HG03025 (cell line): ENCODE measurements around the gene TMEM25.
"Not testable (repeated sequence)": the region's sequence is repeated elsewhere in the genome, so short reads cannot be mapped to it uniquely, and the experiment has no call there.

ENCODE experiments used
- ATAC-seq: cut with Tn5 transposase; IDR thresholded peaks from one replicate; pipeline ENCODE4 v1.9.1; 2021; ENCODE audit warnings: mild to moderate bottlenecking, moderate library complexity; ENCODE audit not compliant: unreplicated experiment, low FRiP score

TMEM25 gene

GRCh38 chr11:118530683-118531596, at the start of gene TMEM25:
TSS of gene TMEM25 (plus strand) at chr11:118531192. CDS start at chr11:118531802, 610 bp downstream.
- ATAC-seq = no peak

GRCh38 chr11:118481238-118481637, 49.8 kb upstream of the TMEM25 start:
- ATAC-seq = not testable (repeated sequence)

- ATAC-seq = no peak
Measured at GRCh38 chr11:118484405-118484804, 46.6 kb upstream of the TMEM25 start.

- no peak for ATAC-seq
Measured at GRCh38 chr11:118485273-118485672, 45.7 kb upstream of the TMEM25 start.

- ATAC-seq = no peak
Measured at GRCh38 chr11:118488480-118489109, 42.4 kb upstream of the TMEM25 start.

- ATAC-seq = no peak
Measured at GRCh38 chr11:118491041-118491440, 40.0 kb upstream of the TMEM25 start.

GRCh38 chr11:118497831-118498230, 33.2 kb upstream of the TMEM25 start:
- no peak for ATAC-seq

- ATAC-seq = no peak
Measured at GRCh38 chr11:118503216-118503615, 27.8 kb upstream of the TMEM25 start.

GRCh38 chr11:118511601-118512000, 19.4 kb upstream of the TMEM25 start:
- ATAC-seq = no peak

GRCh38 chr11:118514103-118514502, 16.9 kb upstream of the TMEM25 start:
- no peak for ATAC-seq

- ATAC-seq = no peak
Measured at GRCh38 chr11:118519549-118519948, 11.4 kb upstream of the TMEM25 start.

- ATAC-seq = no peak
Measured at GRCh38 chr11:118521892-118522311, 9.1 kb upstream of the TMEM25 start.

GRCh38 chr11:118522571-118523072, 8.4 kb upstream of the TMEM25 start:
- ATAC-seq = no peak

- no peak for ATAC-seq
Measured at GRCh38 chr11:118524356-118524755, 6.6 kb upstream of the TMEM25 start.

GRCh38 chr11:118524757-118525470, 6.1 kb upstream of the TMEM25 start:
- no peak for ATAC-seq

- no peak for ATAC-seq
Measured at GRCh38 chr11:118526688-118527087, 4.3 kb upstream of the TMEM25 start.

- no peak for ATAC-seq
Measured at GRCh38 chr11:118527109-118527508, 3.9 kb upstream of the TMEM25 start, which contains the start of gene TTC36. TSS of gene TTC36 (plus strand) at chr11:118527474. CDS start at chr11:118527495, 21 bp downstream.

GRCh38 chr11:118528511-118528910, 2.5 kb upstream of the TMEM25 start:
- ATAC-seq = no peak

- ATAC-seq = no peak
Measured at GRCh38 chr11:118529584-118530175, 1.3 kb upstream of the TMEM25 start.

GRCh38 chr11:118530180-118530682, 761 bp upstream of the TMEM25 start:
- ATAC-seq = no peak
